Sigmoid colon (tissue), 4 donors: ENCODE data around the gene BPIFA2.

Experiments used
- POLR2AphosphoS5 ChIP-seq, 4 donors: sonication (generic); formaldehyde crosslinking; IDR thresholded peaks; one replicate each; pipeline ENCODE4 v1.6.1; 2017; ENCODE audit warnings: antibody characterized with exemption in 4 of 4
- TF ChIP-seq, protein P1 (sequence below), 4 experiments: fragments of 450-650 bp in 3 of 4; fragments of 200-600 bp in 1 of 4; IDR thresholded peaks; one replicate each; pipeline ENCODE4 v1.5.1; 2016 to 2019; ENCODE audit warnings: antibody characterized with exemption in 4 of 4, mild to moderate bottlenecking in 3 of 4, moderate library complexity in 2 of 4

DNA sequence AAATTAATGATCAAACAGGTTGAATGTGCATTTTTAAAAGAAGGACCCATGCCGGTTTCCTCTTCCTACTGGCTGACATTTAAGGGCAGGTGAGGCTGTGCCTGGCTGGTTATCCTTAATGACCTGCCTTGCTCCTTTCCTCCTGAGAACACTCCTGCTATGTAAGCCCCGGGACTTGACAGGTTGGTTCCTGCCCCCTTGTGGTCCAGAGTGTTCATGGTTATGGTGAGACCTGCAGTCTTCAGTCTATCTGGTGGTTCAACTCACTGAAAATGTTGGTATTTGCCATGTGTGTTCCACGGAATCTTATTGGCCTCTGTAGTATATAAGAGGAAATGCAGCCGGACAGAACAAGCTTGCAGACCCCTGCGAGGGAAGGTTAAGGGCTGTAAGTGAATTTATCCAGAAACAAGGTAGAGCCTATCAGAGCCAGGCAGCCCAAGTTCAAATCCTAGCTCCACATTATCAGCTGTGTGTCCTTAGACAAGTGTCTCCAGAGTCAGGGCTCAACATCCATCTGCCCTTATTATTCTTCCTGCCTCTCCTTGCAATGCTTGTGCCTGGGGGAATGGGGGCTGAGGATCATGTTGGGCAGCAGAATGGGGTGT is 44.0 kb downstream of the BPIFA2 start:
- no peak for TF ChIP-seq POLR2AphosphoS5 (IDR thresholded peaks at IDR 0.05)
- TF ChIP-seq, protein P1, sequence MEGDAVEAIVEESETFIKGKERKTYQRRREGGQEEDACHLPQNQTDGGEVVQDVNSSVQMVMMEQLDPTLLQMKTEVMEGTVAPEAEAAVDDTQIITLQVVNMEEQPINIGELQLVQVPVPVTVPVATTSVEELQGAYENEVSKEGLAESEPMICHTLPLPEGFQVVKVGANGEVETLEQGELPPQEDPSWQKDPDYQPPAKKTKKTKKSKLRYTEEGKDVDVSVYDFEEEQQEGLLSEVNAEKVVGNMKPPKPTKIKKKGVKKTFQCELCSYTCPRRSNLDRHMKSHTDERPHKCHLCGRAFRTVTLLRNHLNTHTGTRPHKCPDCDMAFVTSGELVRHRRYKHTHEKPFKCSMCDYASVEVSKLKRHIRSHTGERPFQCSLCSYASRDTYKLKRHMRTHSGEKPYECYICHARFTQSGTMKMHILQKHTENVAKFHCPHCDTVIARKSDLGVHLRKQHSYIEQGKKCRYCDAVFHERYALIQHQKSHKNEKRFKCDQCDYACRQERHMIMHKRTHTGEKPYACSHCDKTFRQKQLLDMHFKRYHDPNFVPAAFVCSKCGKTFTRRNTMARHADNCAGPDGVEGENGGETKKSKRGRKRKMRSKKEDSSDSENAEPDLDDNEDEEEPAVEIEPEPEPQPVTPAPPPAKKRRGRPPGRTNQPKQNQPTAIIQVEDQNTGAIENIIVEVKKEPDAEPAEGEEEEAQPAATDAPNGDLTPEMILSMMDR (IDR thresholded peaks at IDR 0.05), result no peak
